ENCODE data around the gene C1orf74.

Gene C1orf74

GRCh38 chr1:209784265-209785169 is at the start of gene C1orf74:
TSS of gene C1orf74 (minus strand) at chr1:209784559. CDS start at chr1:209783634, 925 bp downstream.
- FAIRE-seq, result peak; percentile 79

- FAIRE-seq, result no peak
Observed at GRCh38 chr1:209831615-209832014, 47.3 kb upstream of the C1orf74 start.

DNA sequence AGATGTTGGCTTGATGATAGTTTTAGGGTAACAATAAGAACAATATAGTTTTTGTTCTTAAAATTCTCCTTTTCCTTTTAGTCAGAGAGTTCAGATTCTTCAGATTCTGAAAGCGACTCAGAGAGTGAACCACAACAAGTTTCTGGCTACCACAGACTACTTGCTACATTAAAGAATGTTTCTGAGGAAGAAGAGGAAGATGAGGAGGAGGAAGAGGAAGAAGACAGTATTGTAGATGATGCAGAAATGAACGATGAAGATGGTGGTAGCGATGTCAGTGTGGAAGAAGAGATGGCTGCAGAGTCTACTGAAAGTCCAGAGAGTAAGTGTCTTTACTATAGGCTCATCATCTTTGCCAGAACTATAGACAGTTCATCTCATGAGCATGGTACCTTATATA is 46.4 kb upstream of the C1orf74 start:
- FAIRE-seq, result no peak

GRCh38 chr1:209829716-209830115 is 45.4 kb upstream of the C1orf74 start:
- no peak for FAIRE-seq

DNA sequence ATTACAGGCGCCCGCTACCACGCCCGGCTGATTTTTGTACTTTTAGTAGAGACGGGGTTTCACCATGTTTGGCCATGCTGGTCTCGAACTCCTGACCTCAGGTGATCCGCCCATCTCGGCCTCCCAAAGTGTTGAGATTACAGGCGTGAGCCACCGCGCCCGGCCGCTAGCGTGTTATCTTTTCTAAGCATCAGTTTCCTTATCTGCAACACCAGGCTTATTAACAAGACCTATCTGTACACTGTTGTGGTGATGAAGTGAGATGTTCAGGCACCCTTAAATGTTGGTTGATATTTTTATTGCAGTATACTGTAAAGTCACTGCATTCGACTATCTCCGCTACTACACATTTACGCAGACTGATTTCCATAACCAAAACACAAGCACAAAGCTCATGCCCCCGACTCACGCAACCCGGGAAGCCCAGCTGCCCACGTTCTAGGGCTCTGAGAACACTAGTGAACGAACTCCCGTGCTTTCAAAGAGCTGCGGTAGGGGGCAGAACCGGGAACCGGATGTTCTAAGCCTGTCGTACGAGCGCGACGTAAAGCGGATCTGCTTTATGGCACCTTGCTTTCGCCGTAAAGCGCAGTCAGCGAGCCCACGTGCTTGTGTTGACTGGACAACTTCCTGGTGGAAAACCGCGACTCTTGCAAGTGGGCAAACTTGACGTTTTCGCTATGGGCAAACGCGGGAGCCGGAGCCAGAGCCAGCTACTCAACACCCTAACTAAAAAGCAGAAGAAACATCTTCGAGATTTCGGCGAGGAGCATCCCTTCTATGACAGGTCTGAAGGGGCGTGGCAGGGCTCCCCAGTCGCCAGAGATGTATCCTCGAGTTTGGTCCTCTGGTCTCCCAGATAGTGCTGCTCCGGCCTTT is 43.3 kb upstream of the C1orf74 start, which contains the start of gene UTP25:
UTP25 (plus strand) TSS at position 589 of the 879 bp plus-strand sequence; CDS start at position 681, 92 bp downstream.
- FAIRE-seq, result peak; percentile 94

DNA sequence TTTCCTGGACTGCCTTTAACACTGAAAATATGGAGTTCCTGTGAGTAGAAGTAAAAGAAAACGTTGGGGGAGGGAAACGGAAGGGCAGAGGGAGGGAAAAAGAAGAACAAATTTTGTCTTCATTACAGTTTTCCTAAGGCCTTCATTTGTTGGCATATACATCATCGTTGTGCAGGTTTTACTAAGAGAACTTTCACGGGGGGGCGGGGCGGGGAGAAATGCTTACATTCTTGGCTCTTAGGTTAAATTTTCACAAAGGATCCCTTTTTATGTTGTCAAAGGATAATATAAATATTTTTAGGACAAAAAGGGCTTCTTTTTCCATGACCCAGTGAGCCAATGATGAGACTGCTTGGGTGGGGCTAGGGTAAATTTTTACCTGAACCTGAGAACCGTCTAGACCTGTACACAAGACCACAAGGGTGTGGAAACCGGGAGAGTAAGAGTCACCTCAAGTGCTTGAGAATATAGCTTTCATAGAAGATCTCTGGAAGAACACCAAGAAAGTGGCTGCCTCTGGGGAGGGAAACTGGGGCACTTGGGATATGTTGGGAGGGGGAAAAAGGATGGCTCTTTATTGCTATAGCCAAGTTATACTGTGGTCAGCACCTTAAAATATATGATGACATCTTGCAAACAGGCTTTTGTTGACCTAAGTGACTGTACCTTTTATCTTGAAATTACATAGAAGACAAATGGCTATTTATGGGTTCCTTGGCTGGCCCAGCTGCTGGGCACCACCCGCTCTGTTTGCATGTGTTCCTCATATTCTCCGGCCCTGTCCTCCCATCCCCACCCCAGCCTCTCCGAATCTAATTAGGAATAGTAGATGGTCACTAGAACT is 41.5 kb upstream of the C1orf74 start:
- no peak for FAIRE-seq

- peak; percentile 79 for FAIRE-seq
Observed at GRCh38 chr1:209823143-209824041, 39.0 kb upstream of the C1orf74 start.

- FAIRE-seq, result no peak
Observed at GRCh38 chr1:209822706-209823105, 38.3 kb upstream of the C1orf74 start.

DNA sequence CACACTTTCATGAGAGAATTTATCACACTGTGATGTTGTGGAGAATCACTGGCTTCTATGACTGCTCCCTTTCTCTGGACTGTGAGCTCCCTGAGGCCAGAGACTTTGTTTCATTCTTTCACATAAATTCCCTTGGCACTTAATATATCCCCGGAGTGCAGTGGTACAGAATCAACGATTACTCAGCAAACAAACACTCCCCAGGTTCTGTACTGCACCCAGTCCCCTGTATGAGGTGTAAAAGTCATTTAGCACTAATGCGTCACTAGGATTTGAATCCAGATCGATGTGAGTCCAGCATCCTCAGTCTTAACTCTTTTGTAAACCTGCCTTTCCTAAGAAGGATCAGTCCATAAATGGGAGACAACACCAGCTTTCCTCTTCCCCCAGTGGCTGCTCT is 36.6 kb upstream of the C1orf74 start:
- FAIRE-seq, result no peak

GRCh38 chr1:209819058-209819457 is 34.7 kb upstream of the C1orf74 start:
- no peak for FAIRE-seq

DNA sequence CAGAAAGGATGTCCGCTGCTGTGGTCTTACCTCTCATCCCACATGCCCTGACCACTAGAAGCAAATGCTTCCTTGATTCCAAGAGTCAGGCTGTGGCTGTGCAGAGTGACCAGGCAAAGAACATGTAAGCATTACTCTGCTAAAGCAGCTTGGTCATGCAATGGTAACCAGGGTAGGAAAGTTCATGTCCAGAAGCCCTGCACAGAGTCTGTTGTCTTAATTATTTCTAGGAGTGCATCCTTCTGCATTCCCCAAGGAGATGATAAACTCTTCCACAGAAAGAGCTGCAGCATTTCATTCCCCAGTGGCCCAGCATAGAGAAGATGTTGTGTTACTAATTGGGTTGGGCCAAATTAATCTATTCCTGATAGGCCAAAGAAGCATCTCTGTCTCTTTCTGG is 33.3 kb upstream of the C1orf74 start:
- FAIRE-seq, result no peak

- FAIRE-seq, result no peak
Observed at GRCh38 chr1:209816923-209817322, 32.6 kb upstream of the C1orf74 start.

DNA sequence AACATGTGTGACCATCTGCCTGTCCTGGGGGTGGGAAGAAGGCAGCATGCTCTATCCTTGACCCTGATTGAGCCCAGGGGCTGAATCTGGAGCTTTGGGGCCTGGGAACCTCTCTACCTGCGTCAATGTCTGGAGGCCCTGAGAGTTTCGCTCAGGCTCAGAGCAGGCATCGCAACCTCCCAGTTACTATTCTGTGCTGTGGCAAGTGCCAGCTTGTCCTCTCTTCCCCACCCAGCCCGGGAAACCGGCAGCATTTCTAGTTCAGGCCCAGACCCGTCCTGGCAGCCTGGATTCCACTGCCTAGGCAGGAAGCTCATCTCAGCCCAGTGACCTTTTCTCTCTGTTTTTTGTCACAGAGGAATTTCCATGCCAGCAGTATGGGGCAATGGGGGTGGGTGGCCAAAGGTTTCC is 31.6 kb upstream of the C1orf74 start:
- no peak for FAIRE-seq

DNA sequence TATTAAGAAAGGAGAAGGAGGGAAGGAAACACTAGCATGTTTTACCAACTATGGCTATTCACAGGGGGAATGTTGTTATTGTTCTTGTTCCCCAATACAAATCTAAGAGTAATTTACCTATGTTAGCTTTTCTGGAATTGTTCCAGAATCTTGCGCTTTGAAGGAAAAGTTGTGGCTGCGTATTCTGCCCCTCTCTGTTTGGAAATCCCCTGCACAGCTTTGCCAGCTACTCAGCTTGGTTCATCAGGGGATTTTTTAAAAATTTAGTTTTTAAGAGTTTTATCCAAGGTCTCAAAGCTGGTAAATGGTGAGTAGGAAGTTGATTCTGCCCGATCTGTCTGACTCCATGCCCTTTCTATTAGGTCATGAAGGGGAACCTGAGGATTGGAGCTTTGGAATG is 31.1 kb upstream of the C1orf74 start:
- no peak for FAIRE-seq

GRCh38 chr1:209813902-209814301 is 29.5 kb upstream of the C1orf74 start:
- no peak for FAIRE-seq

DNA sequence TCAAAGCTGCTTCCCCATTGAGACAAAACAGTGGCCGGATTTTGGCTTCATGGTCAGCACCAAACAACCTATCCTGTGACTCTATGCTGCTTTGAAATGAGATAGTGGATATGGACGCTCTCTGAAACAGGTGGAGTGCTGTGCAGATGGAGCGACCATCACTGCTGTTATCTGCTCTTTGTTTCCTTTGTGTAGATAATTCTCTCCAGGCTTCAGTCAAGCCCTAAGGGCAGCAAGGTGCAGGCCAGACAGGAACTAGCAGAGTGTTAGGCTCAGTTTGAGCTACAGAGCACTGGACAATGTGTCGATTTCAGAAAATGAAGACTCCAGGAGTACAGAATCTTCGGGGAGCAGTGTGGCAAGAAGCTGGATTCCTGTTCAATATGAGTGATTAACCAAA is 26.4 kb upstream of the C1orf74 start:
- no peak for FAIRE-seq

GRCh38 chr1:209809611-209810010 is 25.3 kb upstream of the C1orf74 start:
- no peak for FAIRE-seq

GRCh38 chr1:209808059-209808581 is 23.8 kb upstream of the C1orf74 start:
- no peak for FAIRE-seq

DNA sequence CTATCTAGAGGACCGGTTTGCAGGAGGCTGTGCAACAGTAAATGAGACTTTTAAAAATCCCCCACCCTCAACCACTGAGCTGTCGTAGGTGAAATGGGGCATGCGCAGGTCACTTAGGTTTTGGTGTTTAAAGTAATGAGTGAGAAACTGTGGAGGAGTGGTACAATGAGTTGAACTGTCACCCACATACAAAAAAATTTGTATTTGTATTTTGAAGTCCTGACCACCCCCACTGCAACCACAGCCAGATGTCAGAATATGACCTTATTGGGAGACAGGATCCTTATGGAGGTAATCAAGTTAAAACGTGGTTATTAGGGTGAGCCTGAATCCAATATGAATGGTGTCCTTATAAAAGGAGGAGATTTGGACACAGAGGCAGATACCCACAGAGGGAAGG is 23.1 kb upstream of the C1orf74 start:
- no peak for FAIRE-seq

DNA sequence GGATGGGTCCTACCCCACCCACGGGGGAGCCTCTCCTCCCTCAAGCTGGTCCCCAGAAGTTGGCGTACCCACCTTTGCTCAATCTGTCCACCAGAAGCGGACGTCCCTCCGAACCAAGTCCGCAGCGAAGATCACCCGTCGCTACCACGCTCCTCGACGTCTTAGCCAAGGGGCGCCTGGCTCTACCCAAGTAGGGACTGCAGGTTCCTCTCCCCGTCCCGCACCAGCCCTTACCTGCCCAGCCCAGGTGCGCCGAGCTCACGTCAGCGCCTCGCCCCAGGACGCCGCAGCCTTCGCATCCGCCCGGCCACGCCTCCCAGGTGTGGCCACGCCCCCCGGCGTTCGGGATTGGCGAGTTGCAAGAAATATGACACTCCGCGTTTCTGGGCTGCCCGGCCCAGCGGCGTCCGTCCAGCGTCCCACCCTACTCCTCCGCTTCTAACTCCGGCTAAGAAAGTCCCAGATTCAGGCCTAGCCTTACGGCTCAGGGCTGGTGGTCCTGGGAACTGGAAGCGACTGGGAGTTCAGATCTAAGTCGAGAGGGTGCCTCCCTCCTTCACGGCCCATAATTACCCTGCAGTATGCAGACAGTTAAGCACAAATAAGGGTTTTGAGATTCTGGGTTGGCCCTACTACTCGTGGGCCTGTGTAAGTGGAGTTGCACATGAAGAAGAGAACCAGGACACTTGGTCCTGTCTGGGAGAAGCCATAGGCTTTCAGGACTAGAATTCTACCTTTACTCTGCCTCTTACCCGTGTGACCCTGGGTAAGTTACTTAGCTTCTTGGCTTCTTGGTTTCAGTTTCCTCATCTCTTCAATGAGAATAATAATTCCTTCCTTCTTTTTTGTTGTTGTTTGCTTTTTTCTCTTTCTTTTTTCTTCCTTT is 21.8 kb upstream of the C1orf74 start, which contains the start of gene IRF6:
IRF6 (minus strand) TSS at position 268 of the 886 bp plus-strand sequence. CDS start 4,729 bp downstream, outside the sequence.
- peak; percentile 47 for FAIRE-seq
